Panc1 (cell line): Measurements from ENCODE around the gene WDFY2. TPM values are rescaled to one million over a fixed set of nuclear protein-coding genes. Genes with fewer than 3 reads are reported as not detected.

ENCODE experiments used
- ATAC-seq: fragments of 200-7000 bp; cut with Tn5 transposase; 2 replicates; pipeline ENCODE4 v1.9.1; 2020; ENCODE audit warnings: mild to moderate bottlenecking, moderate library complexity
- BruUV-seq: library from RNA; stranded (reverse); fragments of 400-500 nt; replicated peaks from 2 replicates; lab custom pipeline; 2021; lab: Mats Ljungman, UMichigan
- CTCF ChIA-PET: fragments of 300-600 bp; sonication (Branson Sonifier 250); formaldehyde crosslinking; loops from one replicate; lab custom pipeline; 2022; ENCODE audit warnings: antibody characterized with exemption; lab: Charles Lee
- POLR2A ChIA-PET: fragments of 300-600 bp; sonication (Branson Sonifier 250); formaldehyde crosslinking; loops from one replicate; lab custom pipeline; 2022; ENCODE audit warnings: antibody characterized with exemption; lab: Charles Lee
- DNase-seq: peaks from one replicate; pipeline ENCODE4 v3.0.0-alpha.2; 2010; ENCODE audit warnings: low read depth, low spot score
- H3K27ac ChIP-seq: 2 replicates; pipeline ENCODE4 v1.5.1; 2011; ENCODE audit warnings: mild to moderate bottlenecking, low read length, inconsistent platforms
- H3K27me3 ChIP-seq: fragments of 200-500 bp; sonication (Bioruptor generic); 2 replicates; pipeline ENCODE4 v1.6.0; 2014; ENCODE audit warnings: low read length, inconsistent platforms; ENCODE audit not compliant: control insufficient read depth, insufficient read depth
- H3K36me3 ChIP-seq: fragments of 200-500 bp; sonication (Bioruptor generic); 2 replicates; pipeline ENCODE4 v1.5.1; 2014; ENCODE audit warnings: inconsistent platforms, mild to moderate bottlenecking, low read length, moderate library complexity; ENCODE audit not compliant: control insufficient read depth, insufficient read depth
- H3K4me1 ChIP-seq: 2 replicates; pipeline ENCODE4 v1.5.1; 2011; ENCODE audit warnings: inconsistent platforms, mild to moderate bottlenecking, low read length, moderate library complexity; ENCODE audit not compliant: control insufficient read depth, insufficient read depth
- H3K4me3 ChIP-seq, 2 experiments: 2 replicates each; pipeline ENCODE4 v1.5.1; 2011 to 2012; ENCODE audit warnings: low read depth in 2 of 2, low read length in 2 of 2, mild to moderate bottlenecking in 2 of 2, inconsistent platforms in 1 of 2, moderate library complexity in 1 of 2
- H3K9me3 ChIP-seq: fragments of 200-500 bp; sonication (Bioruptor generic); 2 replicates; pipeline ENCODE4 v1.5.1; 2014; ENCODE audit warnings: low read depth, mild to moderate bottlenecking, inconsistent platforms, low read length, moderate library complexity; ENCODE audit not compliant: control insufficient read depth, insufficient read depth
- CTCF ChIP-seq: fragments of 450-650 bp; IDR thresholded peaks from 2 replicates; pipeline ENCODE4 v1.5.1; 2017; ENCODE audit warnings: mild to moderate bottlenecking
- POLR2AphosphoS5 ChIP-seq: IDR thresholded peaks from 2 replicates; pipeline ENCODE4 v1.6.1; 2012; ENCODE audit warnings: mild to moderate bottlenecking, low read depth, low read length, moderate library complexity
- SIN3A ChIP-seq: IDR thresholded peaks from 2 replicates; pipeline ENCODE4 v1.6.1; 2012; ENCODE audit warnings: low read depth, mild to moderate bottlenecking, low read length, moderate library complexity, borderline replicate concordance; ENCODE audit not compliant: insufficient read depth
- TCF7L2 ChIP-seq: IDR thresholded peaks from 2 replicates; pipeline ENCODE4 v1.6.1; 2011; ENCODE audit warnings: mild to moderate bottlenecking, low read depth, low read length, inconsistent platforms
- in situ Hi-C: cut with HindIII; loops from 2 replicates; pipeline ENCODE4 v1.10.0; 2016; ENCODE audit warnings: low sequenced_read_pairs, low pct_unique_long_range_greater_than_20kb
- intact Hi-C: fragments of 100-400 bp; cut with micrococcal nuclease; formaldehyde crosslinking; loops from one replicate; pipeline ENCODE4 v1.10.0; 2022; ENCODE audit not compliant: unreplicated experiment
- total RNA-seq: library from RNA; stranded (reverse); gene quantifications from one replicate; pipeline ENCODE4 v1.2.1, GENCODE V29; 2021; ENCODE audit not compliant: unreplicated experiment
- TF ChIP-seq, protein P1 (sequence below), 2 experiments: IDR thresholded peaks; 2 replicates each; pipeline ENCODE4 v1.6.1; 2011 to 2012; ENCODE audit warnings: low read depth in 2 of 2, control low read depth in 1 of 2, low read length in 1 of 2, mild to moderate bottlenecking in 1 of 2, moderate library complexity in 1 of 2; ENCODE audit not compliant: insufficient read depth in 1 of 2

Gene WDFY2
- total RNA-seq, 1 experiment from 2014 or later, result 7.8 TPM

GRCh38 chr13:51719394-51719793 is 135.1 kb downstream of the WDFY2 start:
- in situ Hi-C loops (no loop called here), intact Hi-C loops (no loop called here)
- no peaks in the 10 kb centered on the region for H3K9me3 ChIP-seq
- POLR2A ChIA-PET, result no interaction called here
- no peak for DNase-seq
- no peak overlapping the region for H3K4me3 ChIP-seq
- no TSS peak for BruUV-seq
- no peaks in the 10 kb centered on the region for H3K27me3 ChIP-seq
- no peaks in the 10 kb centered on the region for H3K36me3 ChIP-seq
- ATAC-seq, result no peak
- no peak overlapping the region for H3K27ac ChIP-seq
- H3K4me1 ChIP-seq, result no peaks in the 10 kb centered on the region
- TF ChIP-seq POLR2AphosphoS5 (no peak), TCF7L2 (no peak), SIN3A (no peak), CTCF (no peak)
- TF ChIP-seq, protein P1, sequence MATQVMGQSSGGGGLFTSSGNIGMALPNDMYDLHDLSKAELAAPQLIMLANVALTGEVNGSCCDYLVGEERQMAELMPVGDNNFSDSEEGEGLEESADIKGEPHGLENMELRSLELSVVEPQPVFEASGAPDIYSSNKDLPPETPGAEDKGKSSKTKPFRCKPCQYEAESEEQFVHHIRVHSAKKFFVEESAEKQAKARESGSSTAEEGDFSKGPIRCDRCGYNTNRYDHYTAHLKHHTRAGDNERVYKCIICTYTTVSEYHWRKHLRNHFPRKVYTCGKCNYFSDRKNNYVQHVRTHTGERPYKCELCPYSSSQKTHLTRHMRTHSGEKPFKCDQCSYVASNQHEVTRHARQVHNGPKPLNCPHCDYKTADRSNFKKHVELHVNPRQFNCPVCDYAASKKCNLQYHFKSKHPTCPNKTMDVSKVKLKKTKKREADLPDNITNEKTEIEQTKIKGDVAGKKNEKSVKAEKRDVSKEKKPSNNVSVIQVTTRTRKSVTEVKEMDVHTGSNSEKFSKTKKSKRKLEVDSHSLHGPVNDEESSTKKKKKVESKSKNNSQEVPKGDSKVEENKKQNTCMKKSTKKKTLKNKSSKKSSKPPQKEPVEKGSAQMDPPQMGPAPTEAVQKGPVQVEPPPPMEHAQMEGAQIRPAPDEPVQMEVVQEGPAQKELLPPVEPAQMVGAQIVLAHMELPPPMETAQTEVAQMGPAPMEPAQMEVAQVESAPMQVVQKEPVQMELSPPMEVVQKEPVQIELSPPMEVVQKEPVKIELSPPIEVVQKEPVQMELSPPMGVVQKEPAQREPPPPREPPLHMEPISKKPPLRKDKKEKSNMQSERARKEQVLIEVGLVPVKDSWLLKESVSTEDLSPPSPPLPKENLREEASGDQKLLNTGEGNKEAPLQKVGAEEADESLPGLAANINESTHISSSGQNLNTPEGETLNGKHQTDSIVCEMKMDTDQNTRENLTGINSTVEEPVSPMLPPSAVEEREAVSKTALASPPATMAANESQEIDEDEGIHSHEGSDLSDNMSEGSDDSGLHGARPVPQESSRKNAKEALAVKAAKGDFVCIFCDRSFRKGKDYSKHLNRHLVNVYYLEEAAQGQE (IDR thresholded peaks at IDR 0.05; ENCODE audit: insufficient read depth in 1 of 2, low read depth in 2 of 2, low read length in 1 of 2), result no peak
- CTCF ChIA-PET, result no interaction called here

GRCh38 chr13:51721496-51721895 is 137.2 kb downstream of the WDFY2 start:
- DNase-seq (no peak), ATAC-seq (no peak)
- Histone ChIP-seq H3K4me3 (no peak overlapping the region), H3K4me1 (no peaks in the 10 kb centered on the region), H3K36me3 (no peaks in the 10 kb centered on the region), H3K27ac (no peak overlapping the region), H3K27me3 (no peaks in the 10 kb centered on the region), H3K9me3 (no peaks in the 10 kb centered on the region)
- CTCF ChIA-PET, result no interaction called here
- in situ Hi-C loops (no loop called here), intact Hi-C loops (no loop called here)
- POLR2A ChIA-PET, result interaction anchor here (0.6 kb wide), 1 partner anchor 125 kb away, joined by 3 read pairs; no protein-coding TSS in a partner anchor
- no TSS peak for BruUV-seq
- TF ChIP-seq TCF7L2 (no peak), SIN3A (no peak), CTCF (no peak), POLR2AphosphoS5 (no peak)
- TF ChIP-seq, protein P1 (IDR thresholded peaks at IDR 0.05; ENCODE audit: insufficient read depth in 1 of 2, low read depth in 2 of 2, low read length in 1 of 2), result no peak
